Breast epithelium (tissue), 4 donors: ENCODE data around the gene EPS8L3. TPM values are rescaled to one million over a fixed set of nuclear protein-coding genes. Genes with fewer than 3 reads are reported as not detected.
A peak's percentile ranks its signal among the peaks of the same experiment; 100 is the strongest.

Experiments used
- DNase-seq, 2 donors: peaks; one replicate each; pipeline ENCODE4 v3.0.0-alpha.2; 2019; ENCODE audit warnings: low spot score in 2 of 2
- H3K27ac ChIP-seq, 2 donors: fragments of 200-600 bp; sonication (generic) in 1 of 2; one replicate each; pipeline ENCODE4 v1.5.1; 2016 to 2019; ENCODE audit warnings: mild to moderate bottlenecking in 1 of 2
- H3K27me3 ChIP-seq, 2 donors: fragments of 200-600 bp; sonication (generic) in 1 of 2; one replicate each; pipeline versions ENCODE4 v1.5.1 to v1.6.0; 2017 to 2019; ENCODE audit warnings: control low read depth in 1 of 2, mild to moderate bottlenecking in 1 of 2
- H3K36me3 ChIP-seq: fragments of 200-600 bp; one replicate; pipeline ENCODE4 v1.5.1; 2019
- H3K4me1 ChIP-seq, 2 donors: fragments of 200-600 bp; sonication (generic); one replicate each; pipeline ENCODE4 v1.5.1; 2016 to 2019; ENCODE audit warnings: control low read depth in 1 of 2
- H3K4me3 ChIP-seq, 3 donors: fragments of 200-600 bp; sonication (generic); 1 replicate in 2 of 3; 2 replicates in 1 of 3; pipeline ENCODE4 v1.5.1; 2016 to 2019; ENCODE audit warnings: mild to moderate bottlenecking in 3 of 3, moderate library complexity in 2 of 3
- H3K9me3 ChIP-seq, 2 donors: fragments of 200-600 bp; sonication (generic) in 1 of 2; one replicate each; pipeline ENCODE4 v1.5.1; 2016 to 2019; ENCODE audit warnings: control low read depth in 1 of 2
- CTCF ChIP-seq, 3 donors: fragments of 450-650 bp; IDR thresholded peaks; one replicate each; pipeline ENCODE4 v1.5.1; 2016 to 2017; ENCODE audit warnings: antibody characterized with exemption in 3 of 3, mild to moderate bottlenecking in 3 of 3, moderate library complexity in 3 of 3
- POLR2A ChIP-seq: fragments of 450-650 bp; IDR thresholded peaks from one replicate; pipeline ENCODE4 v1.6.1; 2016; ENCODE audit warnings: antibody characterized with exemption, mild to moderate bottlenecking, moderate library complexity
- POLR2AphosphoS5 ChIP-seq, 3 donors: sonication (generic); formaldehyde crosslinking; IDR thresholded peaks; one replicate each; pipeline ENCODE4 v1.6.1; 2017; ENCODE audit warnings: antibody characterized with exemption in 3 of 3
- intact Hi-C: fragments of 100-400 bp; cut with DNase I; formaldehyde crosslinking; loops from one replicate; pipeline ENCODE4 v1.15.1; 2023; ENCODE audit warnings: low total_unique reads
- total RNA-seq, 3 donors: library from RNA; depleted of rRNA; stranded (reverse); fragments of >200 nt; gene quantifications; one replicate each; pipeline ENCODE4 v1.1.0, GENCODE V29; 2016

EPS8L3 gene
- total RNA-seq: 1 to 10 TPM in 1 of 3 donors, not detected in 2; 3.6 TPM

- H3K27ac ChIP-seq: no peak within 1 kb of the TSS
- no peak for DNase-seq
- no peaks in the 10 kb centered on the region for H3K27me3 ChIP-seq
- TF ChIP-seq POLR2AphosphoS5 (IDR thresholded peaks at IDR 0.05) (no peak), CTCF (IDR thresholded peaks at IDR 0.05) (no peak), POLR2A (no peak)
- no peaks in the 10 kb centered on the region for H3K4me1 ChIP-seq
- no peak within 1 kb of the TSS for H3K4me3 ChIP-seq
- no peaks in the 10 kb centered on the region for H3K9me3 ChIP-seq
- H3K36me3 ChIP-seq: no peaks in the 10 kb centered on the region
- intact Hi-C loops: loop anchor here (10.0 kb wide), 1 partner anchor 219 kb away; the partner anchor contains the start of gene GNAI3
These were observed at the start of gene EPS8L3 for GRCh38 chr1:109763646-109764415. TSS of gene EPS8L3 (minus strand) at chr1:109763923. CDS start at chr1:109761749, 2,174 bp downstream.

GRCh38 chr1:109812691-109813393, 49.1 kb upstream of the EPS8L3 start:
- Histone ChIP-seq H3K4me3 (no peak overlapping the region), H3K9me3 (peaks cover 5 to 7% of the 10 kb centered on the region in 2 donors), H3K4me1 (no peaks in the 10 kb centered on the region), H3K27me3 (no peaks in the 10 kb centered on the region), H3K36me3 (no peaks in the 10 kb centered on the region), H3K27ac (no peak overlapping the region)
- TF ChIP-seq POLR2A (no peak), POLR2AphosphoS5 (IDR thresholded peaks at IDR 0.05) (no peak), CTCF (IDR thresholded peaks at IDR 0.05) (no peak)
- no peak for DNase-seq
- intact Hi-C loops: no loop called here

- peak in 1 of 2 donors; percentile 25 for DNase-seq
- Histone ChIP-seq H3K36me3 (no peaks in the 10 kb centered on the region), H3K27ac (no peak overlapping the region), H3K27me3 (no peaks in the 10 kb centered on the region), H3K4me3 (no peak overlapping the region), H3K4me1 (peaks cover 0 to 5% of the 10 kb centered on the region in 2 donors), H3K9me3 (no peaks in the 10 kb centered on the region)
- TF ChIP-seq CTCF (IDR thresholded peaks at IDR 0.05) (no peak), POLR2AphosphoS5 (IDR thresholded peaks at IDR 0.05) (no peak), POLR2A (no peak)
- intact Hi-C loops: no loop called here
These were observed 45.0 kb upstream of the EPS8L3 start for GRCh38 chr1:109808703-109809102.

- Histone ChIP-seq H3K36me3 (no peaks in the 10 kb centered on the region), H3K4me1 (peaks cover 0 to 5% of the 10 kb centered on the region in 2 donors), H3K27me3 (no peaks in the 10 kb centered on the region), H3K4me3 (no peak overlapping the region), H3K9me3 (no peaks in the 10 kb centered on the region), H3K27ac (no peak overlapping the region)
- DNase-seq: peak in 1 of 2 donors; percentile 24
- intact Hi-C loops: no loop called here
- TF ChIP-seq CTCF (IDR thresholded peaks at IDR 0.05) (no peak), POLR2A (no peak), POLR2AphosphoS5 (IDR thresholded peaks at IDR 0.05) (no peak)
These were observed 44.3 kb upstream of the EPS8L3 start for GRCh38 chr1:109807822-109808680.
